Endodermal cell (in vitro differentiated cells): Measurements from ENCODE around the gene SLC24A4. TPM values are rescaled to one million over a fixed set of nuclear protein-coding genes. Genes with fewer than 3 reads are reported as not detected.
"Not testable (repeated sequence)": the region's sequence is repeated elsewhere in the genome, so short reads cannot be mapped to it uniquely, and the experiment has no call there.

Experiments
- DNase-seq: peaks from one replicate; pipeline ENCODE4 v3.0.0-alpha.2; 2017
- H3K27ac ChIP-seq: 2 replicates; pipeline ENCODE4 v1.5.1; 2013; ENCODE audit warnings: mild to moderate bottlenecking, low read depth, low read length, moderate library complexity
- H3K27me3 ChIP-seq: 2 replicates; pipeline ENCODE4 v1.6.1; 2013; ENCODE audit warnings: mild to moderate bottlenecking, low read length, moderate library complexity; ENCODE audit not compliant: insufficient read depth, control insufficient read depth, poor library complexity, severe bottlenecking
- H3K36me3 ChIP-seq: 2 replicates; pipeline ENCODE4 v1.7.0; 2013; ENCODE audit warnings: mild to moderate bottlenecking, low read length, moderate library complexity; ENCODE audit not compliant: control insufficient read depth, insufficient read depth
- H3K4me1 ChIP-seq: one replicate; pipeline ENCODE4 v1.7.0; 2013; ENCODE audit warnings: low read length; ENCODE audit not compliant: control insufficient read depth, insufficient read depth
- H3K4me3 ChIP-seq: 2 replicates; pipeline ENCODE4 v1.5.1; 2013; ENCODE audit warnings: mild to moderate bottlenecking, low read length, moderate library complexity
- H3K9ac ChIP-seq: 2 replicates; pipeline ENCODE4 v1.6.1; 2013; ENCODE audit warnings: mild to moderate bottlenecking, low read length, moderate library complexity; ENCODE audit not compliant: poor library complexity, severe bottlenecking; ENCODE audit errors: extremely low read depth
- H3K9me3 ChIP-seq: 2 replicates; pipeline ENCODE4 v1.6.1; 2013; ENCODE audit warnings: mild to moderate bottlenecking, low read length, moderate library complexity; ENCODE audit not compliant: control insufficient read depth
- H3K27ac Mint-ChIP-seq: 2 replicates; pipeline ENCODE4 v1.8.0; 2020; ENCODE audit warnings: mixed read lengths
- H3K27me3 Mint-ChIP-seq: 2 replicates; pipeline ENCODE4 v1.8.0; 2021; ENCODE audit warnings: mild to moderate bottlenecking, mixed read lengths; ENCODE audit not compliant: insufficient read depth
- H3K36me3 Mint-ChIP-seq: 2 replicates; pipeline ENCODE4 v1.8.0; 2020; ENCODE audit warnings: low read depth, mixed read lengths
- H3K4me1 Mint-ChIP-seq: 2 replicates; pipeline ENCODE4 v1.8.0; 2020; ENCODE audit warnings: mixed read lengths
- H3K4me3 Mint-ChIP-seq: 2 replicates; pipeline ENCODE4 v1.8.0; 2020; ENCODE audit warnings: mild to moderate bottlenecking, moderate library complexity, mixed read lengths
- H3K9me3 Mint-ChIP-seq: 2 replicates; pipeline ENCODE4 v1.8.0; 2020; ENCODE audit warnings: mild to moderate bottlenecking, mixed read lengths
- WGBS, 2 experiments: methylation state at CpG; one replicate each; pipeline versions ENCODE4 v1.1.5 to v1.1.7; 2013; ENCODE audit warnings: missing lambda C conversion rate in 2 of 2, mixed read lengths in 1 of 2; ENCODE audit not compliant: insufficient coverage in 1 of 2, insufficient read length in 1 of 2; 5-methylcytosine and 5-hydroxymethylcytosine counted together
- total RNA-seq, 2 donors: library from RNA; stranded (reverse); fragmentation: NEBNext Ultra II Directional in 1 of 2; extraction: Animal tissue kit (Norgen Biotek cat#: 25700) in 1 of 2; gene quantifications; 2 replicates in 1 of 2; 3 replicates in 1 of 2; pipeline ENCODE4 v1.2.1, GENCODE V29; 2021
- TF ChIP-seq, protein P1 (sequence below): fragments of 200-600 bp; sonication (generic); conservative IDR thresholded peaks from 2 replicates; pipeline ENCODE4 v1.5.0; 2021; ENCODE audit warnings: antibody characterized with exemption, mild to moderate bottlenecking

The SLC24A4 gene
- total RNA-seq, 2 donors from 2014 or later, result 0.09 to 0.29 TPM

DNA sequence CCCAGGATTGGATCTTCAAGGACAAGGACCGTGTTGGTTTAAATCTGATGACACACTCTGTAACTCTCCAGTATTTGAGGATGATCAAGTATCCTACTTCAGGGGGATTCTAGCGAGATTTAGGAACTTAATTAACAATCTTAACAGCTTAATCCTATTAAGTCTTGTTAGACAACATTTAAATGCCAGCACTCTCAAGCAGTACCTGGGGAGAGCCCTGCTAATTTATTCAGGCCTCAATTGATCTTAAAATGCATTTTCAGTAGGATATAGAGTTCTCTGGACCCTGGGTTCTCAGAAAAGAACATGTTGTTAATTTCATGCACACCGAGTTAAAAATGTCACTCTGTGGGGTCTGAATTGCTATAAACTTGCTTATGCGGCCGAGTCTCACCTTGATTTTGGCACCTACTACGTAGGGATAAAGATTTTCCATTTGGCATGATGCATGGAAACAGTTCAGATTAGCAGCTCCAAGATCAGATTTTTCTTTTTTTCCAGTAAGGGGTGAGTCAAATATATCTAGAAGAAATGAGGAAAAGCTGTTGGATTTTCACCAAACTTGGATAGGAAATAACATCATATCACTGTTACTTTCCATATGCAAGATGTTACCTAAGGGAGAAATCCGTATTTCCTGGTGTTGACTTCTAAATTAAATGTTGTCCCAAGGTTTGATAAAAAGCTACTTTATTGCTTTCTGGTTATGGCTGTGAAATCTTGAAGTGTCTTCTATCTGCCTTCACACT is 76.1 kb downstream of the SLC24A4 start:
- H3K27ac ChIP-seq, result no peak overlapping the region
- Mint-ChIP-seq H3K27ac (no peak overlapping the region), H3K4me3 (no peak overlapping the region), H3K4me1 (peaks cover 46% of the 10 kb centered on the region), H3K27me3 (peaks cover 61% of the 10 kb centered on the region), H3K36me3 (peaks cover 2% of the 10 kb centered on the region), H3K9me3 (peaks cover 12% of the 10 kb centered on the region)
- no peak overlapping the region for H3K4me3 ChIP-seq
- DNase-seq, result no peak
- peaks cover 11% of the 10 kb centered on the region for H3K9me3 ChIP-seq
- H3K36me3 ChIP-seq, result no peaks in the 10 kb centered on the region
- TF ChIP-seq, protein P1, sequence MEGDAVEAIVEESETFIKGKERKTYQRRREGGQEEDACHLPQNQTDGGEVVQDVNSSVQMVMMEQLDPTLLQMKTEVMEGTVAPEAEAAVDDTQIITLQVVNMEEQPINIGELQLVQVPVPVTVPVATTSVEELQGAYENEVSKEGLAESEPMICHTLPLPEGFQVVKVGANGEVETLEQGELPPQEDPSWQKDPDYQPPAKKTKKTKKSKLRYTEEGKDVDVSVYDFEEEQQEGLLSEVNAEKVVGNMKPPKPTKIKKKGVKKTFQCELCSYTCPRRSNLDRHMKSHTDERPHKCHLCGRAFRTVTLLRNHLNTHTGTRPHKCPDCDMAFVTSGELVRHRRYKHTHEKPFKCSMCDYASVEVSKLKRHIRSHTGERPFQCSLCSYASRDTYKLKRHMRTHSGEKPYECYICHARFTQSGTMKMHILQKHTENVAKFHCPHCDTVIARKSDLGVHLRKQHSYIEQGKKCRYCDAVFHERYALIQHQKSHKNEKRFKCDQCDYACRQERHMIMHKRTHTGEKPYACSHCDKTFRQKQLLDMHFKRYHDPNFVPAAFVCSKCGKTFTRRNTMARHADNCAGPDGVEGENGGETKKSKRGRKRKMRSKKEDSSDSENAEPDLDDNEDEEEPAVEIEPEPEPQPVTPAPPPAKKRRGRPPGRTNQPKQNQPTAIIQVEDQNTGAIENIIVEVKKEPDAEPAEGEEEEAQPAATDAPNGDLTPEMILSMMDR, result no peak
- H3K9ac ChIP-seq, result no peak overlapping the region
- peaks cover 6% of the 10 kb centered on the region for H3K4me1 ChIP-seq
- 71 to 82% methylated on average over 5 to 7 of the region's 7 CpGs for WGBS, 2 experiments
- peaks cover 52% of the 10 kb centered on the region for H3K27me3 ChIP-seq

DNA sequence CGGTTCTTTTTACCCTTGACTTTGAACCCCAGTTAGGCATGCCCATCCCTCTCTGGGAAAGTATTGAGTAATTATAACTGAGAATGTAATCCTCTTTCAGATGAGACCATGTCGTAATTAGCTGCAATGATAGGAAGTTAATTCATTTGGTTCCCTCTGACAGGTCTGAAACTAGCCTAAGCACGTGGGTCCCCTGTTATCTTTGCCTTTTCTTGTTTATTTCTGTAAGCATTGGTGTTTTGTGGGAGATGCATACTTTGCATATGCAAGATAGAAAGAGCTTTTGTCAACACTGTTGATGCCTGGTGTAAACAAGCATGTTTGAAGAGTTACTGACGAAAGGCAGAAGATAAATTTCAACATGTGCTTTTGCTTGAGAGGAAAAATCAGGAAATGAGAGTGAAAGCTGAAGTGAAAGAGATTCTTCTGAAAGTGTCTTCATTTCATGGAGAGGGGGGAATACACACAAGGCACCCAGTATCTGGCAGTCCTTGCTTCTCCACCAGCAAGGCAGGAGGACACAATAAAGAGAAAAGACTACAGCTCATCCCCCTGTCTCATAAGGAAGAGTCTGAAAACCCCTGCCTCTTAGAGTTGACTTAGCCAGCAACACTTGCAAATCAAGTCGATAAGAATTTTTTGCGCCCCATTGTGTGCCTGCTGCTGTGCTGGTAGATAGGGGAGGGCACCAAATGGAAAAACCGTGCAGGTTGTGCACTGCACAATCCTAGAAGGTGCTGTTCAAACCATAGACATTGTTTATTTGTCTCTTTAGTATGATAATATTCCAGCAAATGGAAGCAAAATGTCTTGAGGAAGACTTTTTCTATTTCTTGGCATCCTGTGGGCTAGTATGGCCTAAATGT is 77.8 kb downstream of the SLC24A4 start:
- Histone ChIP-seq H3K27me3 (peaks cover 38% of the 10 kb centered on the region), H3K9me3 (peaks cover 20% of the 10 kb centered on the region), H3K4me1 (peaks cover 6% of the 10 kb centered on the region), H3K4me3 (no peak overlapping the region), H3K27ac (no peak overlapping the region), H3K9ac (no peak overlapping the region), H3K36me3 (no peaks in the 10 kb centered on the region)
- WGBS, 2 experiments, result 55 to 58% methylated on average over 5 to 7 of the region's 7 CpGs
- peaks cover 24% of the 10 kb centered on the region for H3K9me3 Mint-ChIP-seq
- H3K4me1 Mint-ChIP-seq, result peaks cover 51% of the 10 kb centered on the region
- peak overlapping the region; percentile 4 for H3K4me3 Mint-ChIP-seq
- no peak for DNase-seq
- peaks cover 2% of the 10 kb centered on the region for H3K36me3 Mint-ChIP-seq
- TF ChIP-seq, protein P1, result no peak
- no peak overlapping the region for H3K27ac Mint-ChIP-seq
- H3K27me3 Mint-ChIP-seq, result peaks cover 51% of the 10 kb centered on the region

GRCh38 chr14:92401561-92401960 is 78.6 kb downstream of the SLC24A4 start:
- peaks cover 31% of the 10 kb centered on the region for H3K9me3 Mint-ChIP-seq

DNA sequence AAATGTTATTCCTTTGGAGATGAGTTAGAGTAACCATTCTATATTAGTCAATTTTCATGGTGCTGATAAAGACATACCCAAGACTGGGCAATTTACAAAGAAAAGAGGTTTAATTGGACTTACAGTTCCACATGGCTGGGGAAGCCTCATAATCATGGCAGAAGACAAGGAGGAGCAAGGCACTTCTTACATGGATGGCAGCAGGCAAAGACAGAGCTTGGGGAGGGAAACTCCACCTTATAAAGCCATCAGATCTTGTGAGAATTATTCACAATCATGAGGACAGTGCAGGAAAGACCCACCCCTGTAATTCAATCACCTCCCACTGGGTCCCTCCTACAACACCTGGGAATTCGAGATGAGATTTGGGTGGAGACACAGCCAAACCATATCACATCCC is 79.5 kb downstream of the SLC24A4 start:
- not testable (repeated sequence) for H3K4me3 Mint-ChIP-seq, H3K9ac ChIP-seq, H3K27ac Mint-ChIP-seq, H3K36me3 Mint-ChIP-seq, H3K27ac ChIP-seq, H3K4me1 ChIP-seq, DNase-seq, H3K4me3 ChIP-seq, H3K36me3 ChIP-seq
- Mint-ChIP-seq H3K4me1 (peaks cover 46% of the 10 kb centered on the region), H3K27me3 (peaks cover 36% of the 10 kb centered on the region), H3K9me3 (peaks cover 39% of the 10 kb centered on the region)
- 100% methylated on average over 1 of the region's 1 CpG; no CpG with 5 or more reads in 1 of the 2 experiments for WGBS, 2 experiments
- Histone ChIP-seq H3K9me3 (peaks cover 31% of the 10 kb centered on the region), H3K27me3 (peaks cover 21% of the 10 kb centered on the region)

More at GRCh38 chr14:92401561-92401960, 78.6 kb downstream of the SLC24A4 start:
- no peak overlapping the region for H3K9ac ChIP-seq
- no peak overlapping the region for H3K27ac ChIP-seq
- H3K27me3 ChIP-seq, result peaks cover 31% of the 10 kb centered on the region
- no peak for DNase-seq
- Mint-ChIP-seq H3K36me3 (peaks cover 2% of the 10 kb centered on the region), H3K4me3 (no peak overlapping the region), H3K27ac (no peak overlapping the region), H3K27me3 (peaks cover 45% of the 10 kb centered on the region), H3K4me1 (peaks cover 51% of the 10 kb centered on the region)
- H3K36me3 ChIP-seq, result no peaks in the 10 kb centered on the region
- H3K4me1 ChIP-seq, result peaks cover 6% of the 10 kb centered on the region
- H3K4me3 ChIP-seq, result no peak overlapping the region
- TF ChIP-seq, protein P1, result no peak
- peaks cover 27% of the 10 kb centered on the region for H3K9me3 ChIP-seq
- WGBS, 2 experiments, result 73% methylated on average over 2 of the region's 3 CpGs; no CpG with 5 or more reads in 1 of the 2 experiments
